ENCODE results near the gene FBXL17.

FBXL17 gene

GRCh38 chr5:108249785-108250426 lies 132.0 kb downstream of the FBXL17 start:
- no peak for DNase-seq (ENCODE audit: low read depth in 2 of 2)

DNA sequence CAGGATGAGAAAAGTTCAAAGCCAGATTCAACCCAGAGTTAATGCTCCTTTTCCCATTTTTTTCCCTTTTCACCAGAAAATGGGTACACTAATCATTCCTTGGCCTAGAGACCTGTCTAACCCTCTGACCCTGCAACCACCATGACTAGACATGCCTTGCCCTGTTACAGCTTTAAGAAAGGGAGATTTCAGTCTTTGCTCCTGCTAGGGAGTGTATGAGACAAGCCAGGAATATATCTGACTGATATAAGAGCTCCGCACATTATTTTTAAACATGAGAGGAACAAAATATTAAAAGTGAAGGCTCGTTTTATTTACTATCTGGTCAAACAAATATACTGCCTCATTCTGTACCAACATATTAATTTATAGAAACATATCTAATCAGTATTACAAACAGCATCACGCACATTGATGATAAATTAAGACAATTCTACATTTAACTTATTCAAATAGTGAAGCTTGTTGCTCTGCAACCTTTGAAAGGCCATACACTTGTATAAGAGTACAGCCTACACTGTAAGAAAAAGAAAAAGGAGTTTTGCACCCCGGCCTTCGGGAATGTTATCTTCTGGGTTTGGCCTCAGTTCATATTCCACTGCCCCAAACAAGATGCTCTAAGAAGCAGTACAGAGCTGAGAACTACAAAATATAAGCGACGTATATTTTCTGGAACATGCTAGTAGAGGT lies 132.7 kb downstream of the FBXL17 start:
- no peak for DNase-seq (ENCODE audit: low read depth in 2 of 2)

DNA sequence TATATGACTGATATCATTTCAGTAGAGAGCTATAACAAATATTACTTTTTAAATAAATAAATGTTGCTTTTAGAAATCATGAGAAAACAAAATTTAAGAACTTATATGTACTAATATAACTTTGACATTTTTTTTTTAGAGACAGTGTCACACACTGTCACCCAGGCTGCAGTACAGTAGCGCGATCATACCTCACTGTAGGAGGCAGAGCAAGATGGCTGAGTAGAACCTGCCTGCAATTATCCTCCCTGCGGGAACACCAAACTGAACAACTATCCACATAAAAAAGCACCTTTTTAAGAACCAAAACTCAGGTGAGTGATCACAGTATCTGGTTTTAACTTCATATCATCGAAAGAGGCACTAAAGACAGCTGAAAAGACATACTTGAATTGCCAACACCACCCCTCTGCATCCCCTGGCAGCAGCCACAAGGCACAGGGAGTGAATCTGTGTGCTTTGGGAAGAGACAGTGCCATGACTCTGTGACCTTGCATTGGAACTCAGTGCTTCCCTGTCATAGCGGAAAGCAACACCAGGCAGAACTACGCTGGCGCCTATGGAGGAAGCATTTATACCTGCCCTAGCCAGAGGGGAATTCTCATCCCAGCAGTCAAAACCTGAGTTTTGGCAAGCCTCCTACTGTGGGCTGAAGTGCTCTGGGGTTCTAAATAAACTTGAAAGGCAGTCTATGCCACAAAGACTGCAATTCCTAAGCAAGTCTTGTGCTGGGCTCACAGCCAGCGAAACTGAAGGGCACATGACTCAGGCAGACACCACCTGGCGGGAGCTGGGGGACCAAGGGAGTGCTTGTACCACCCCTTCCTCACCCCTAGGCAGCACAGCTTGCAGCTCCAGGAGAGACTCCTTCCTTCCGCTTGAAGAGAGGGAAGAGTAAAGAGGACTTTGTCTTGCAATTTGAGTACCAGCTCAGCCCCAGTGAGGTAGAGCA lies 142.7 kb downstream of the FBXL17 start:
- no peak for DNase-seq (ENCODE audit: low read depth in 2 of 2)

GRCh38 chr5:108238461-108238860 lies 143.4 kb downstream of the FBXL17 start:
- DNase-seq (ENCODE audit: low read depth in 2 of 2), result no peak

- DNase-seq (ENCODE audit: low read depth in 2 of 2), result no peak
These were observed 148.2 kb downstream of the FBXL17 start for GRCh38 chr5:108233617-108234155.

- no peak for DNase-seq (ENCODE audit: low read depth in 2 of 2)
These were observed 149.1 kb downstream of the FBXL17 start for GRCh38 chr5:108232805-108233204.

DNA sequence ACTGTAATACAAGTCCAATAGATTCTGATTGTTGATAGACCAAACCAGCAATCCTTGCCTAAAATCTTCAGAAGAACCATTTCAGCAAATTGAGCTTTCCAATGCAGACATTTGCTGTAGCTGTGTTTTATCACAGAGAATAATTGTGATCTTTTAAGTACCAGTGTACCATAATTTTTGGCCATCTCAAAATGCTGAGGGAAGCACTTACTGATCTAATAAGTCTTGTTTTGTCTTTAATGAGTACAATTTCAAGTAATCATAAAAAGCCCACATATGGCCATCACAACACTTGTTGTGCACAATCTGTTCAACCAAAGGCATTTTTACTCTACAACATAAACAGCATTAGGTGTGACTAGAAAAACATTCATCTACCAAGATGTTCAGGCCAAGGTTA lies 159.9 kb downstream of the FBXL17 start:
- no peak for DNase-seq (ENCODE audit: low read depth in 2 of 2)

GRCh38 chr5:108220834-108221233 lies 161.1 kb downstream of the FBXL17 start:
- DNase-seq (ENCODE audit: low read depth in 2 of 2), result no peak

GRCh38 chr5:108216890-108217289 lies 165.0 kb downstream of the FBXL17 start:
- no peak for DNase-seq (ENCODE audit: low read depth in 2 of 2)

DNA sequence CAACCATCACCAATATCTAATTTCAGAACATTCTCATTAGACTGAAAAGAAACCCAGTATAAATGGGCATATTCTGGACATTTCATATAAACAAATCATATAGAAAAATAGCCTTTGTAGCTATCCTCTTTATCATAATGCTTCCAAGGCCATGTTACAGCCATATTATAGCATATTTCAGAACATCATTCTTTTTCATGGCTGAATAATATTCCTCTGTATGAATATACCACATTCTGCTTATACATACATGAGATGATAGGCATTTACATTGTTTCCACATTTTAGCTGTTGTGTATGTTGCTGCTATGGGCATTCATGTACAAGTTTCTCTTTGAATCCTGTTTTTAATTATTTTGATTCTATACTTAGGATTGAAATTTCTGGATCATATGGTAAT lies 167.0 kb downstream of the FBXL17 start:
- DNase-seq (ENCODE audit: low read depth in 2 of 2), result no peak

DNA sequence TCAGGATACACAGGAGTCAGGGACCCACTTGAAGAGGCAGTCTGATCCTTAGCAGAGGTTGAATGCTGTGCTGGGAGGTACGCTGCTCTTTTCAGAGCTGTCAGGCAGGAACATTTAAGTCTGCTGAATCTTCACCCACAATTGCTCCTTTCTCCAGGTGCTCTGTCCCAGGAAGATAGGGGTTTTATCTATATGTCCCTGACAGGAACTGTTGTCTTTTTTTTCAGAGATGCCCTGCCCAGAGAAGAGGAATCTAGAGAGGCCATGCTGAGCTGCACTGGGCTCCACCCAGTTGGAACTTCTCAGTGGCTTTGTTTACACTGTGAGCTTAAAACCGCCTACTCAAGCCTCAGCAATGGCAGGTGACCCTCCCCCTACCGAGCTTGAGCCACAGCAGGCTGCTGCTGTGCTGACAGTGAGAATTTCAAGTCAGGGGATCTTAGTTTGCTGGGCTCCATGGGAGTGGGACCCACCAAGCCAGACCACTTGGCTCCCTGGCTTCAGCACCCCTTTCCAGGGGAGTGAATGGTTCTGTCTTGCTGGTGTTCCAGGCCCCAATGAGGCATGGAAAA lies 169.0 kb downstream of the FBXL17 start:
- no peak for DNase-seq (ENCODE audit: low read depth in 2 of 2)

DNA sequence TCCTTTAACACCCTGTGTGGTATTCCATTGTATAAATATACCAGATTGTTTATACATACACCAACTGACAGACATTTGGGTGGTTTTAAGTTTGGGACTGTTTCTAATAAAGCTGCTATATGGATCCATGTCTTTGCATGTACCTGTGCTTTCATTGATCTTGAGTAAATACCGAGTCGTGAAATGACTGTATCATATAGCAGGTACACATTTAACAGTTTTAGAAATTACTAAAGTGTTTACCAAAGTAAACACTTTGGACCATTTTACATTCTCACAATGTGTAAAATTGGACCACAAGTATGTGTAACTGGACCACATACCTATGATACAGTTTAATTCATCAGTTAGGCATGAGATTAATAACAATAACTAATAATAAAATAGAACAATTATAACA lies 175.2 kb downstream of the FBXL17 start:
- no peak for DNase-seq (ENCODE audit: low read depth in 2 of 2)

DNA sequence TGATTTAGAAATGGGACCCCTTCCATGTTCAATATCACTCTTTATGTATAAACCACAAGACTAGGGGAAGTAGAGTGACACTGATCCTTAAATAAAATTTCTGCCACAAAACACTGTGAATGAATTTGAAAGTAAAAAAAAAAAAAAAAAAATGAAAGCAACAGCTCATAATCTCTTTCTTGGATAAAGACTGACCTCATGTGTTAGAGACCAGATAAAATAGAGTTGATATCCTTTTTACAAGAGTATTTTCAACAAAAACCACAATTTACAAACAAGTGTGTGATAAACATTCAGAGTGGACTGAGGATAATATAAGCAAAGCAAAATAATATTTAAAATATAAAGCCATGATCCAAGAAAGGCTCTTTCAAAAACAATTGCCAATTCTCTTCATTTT lies 180.2 kb downstream of the FBXL17 start:
- DNase-seq (ENCODE audit: low read depth in 2 of 2), result no peak

DNA sequence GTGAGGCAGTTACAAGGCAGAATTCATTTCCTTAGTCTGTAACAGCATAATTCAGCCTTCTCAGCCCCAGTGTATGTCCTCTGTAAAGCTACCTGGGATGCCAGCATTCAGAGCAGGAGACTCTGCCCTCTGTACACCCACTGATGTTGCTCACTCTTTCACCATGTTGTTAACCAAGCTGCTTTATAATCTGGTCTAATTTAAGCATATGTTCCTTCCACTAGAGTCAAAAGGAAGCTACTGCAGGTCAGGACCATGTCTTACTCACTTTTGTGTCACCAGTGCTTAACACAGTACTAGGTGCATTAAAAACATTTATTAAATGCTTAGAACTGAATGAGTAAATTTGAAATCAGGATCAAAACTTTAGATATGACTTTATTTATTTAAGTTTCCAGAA lies 185.6 kb downstream of the FBXL17 start:
- no peak for DNase-seq (ENCODE audit: low read depth in 2 of 2)

GRCh38 chr5:108193021-108193795 lies 188.7 kb downstream of the FBXL17 start:
- DNase-seq (ENCODE audit: low read depth in 2 of 2), result no peak

GRCh38 chr5:108184940-108185339 lies 197.0 kb downstream of the FBXL17 start:
- DNase-seq (ENCODE audit: low read depth in 2 of 2), result no peak

DNA sequence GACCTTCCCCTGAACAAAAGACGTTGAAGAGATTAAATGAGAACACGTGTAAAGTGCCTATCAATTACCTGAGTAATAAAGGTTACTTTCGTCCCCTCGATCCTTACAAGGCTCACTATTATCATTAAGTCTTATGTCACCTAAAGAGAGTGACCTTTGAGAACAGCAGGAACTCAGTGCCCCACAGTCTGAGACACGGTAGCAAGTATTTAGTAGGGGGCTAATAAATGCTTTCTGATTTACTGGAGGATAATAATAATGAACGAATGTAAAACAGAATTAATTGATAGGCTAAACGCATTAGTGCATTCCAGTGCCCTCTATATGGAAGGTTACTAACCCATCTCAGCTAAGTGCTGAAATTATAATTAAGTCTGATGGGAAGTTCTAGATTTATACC lies 199.9 kb downstream of the FBXL17 start:
- no peak for DNase-seq (ENCODE audit: low read depth in 2 of 2)

GRCh38 chr5:108174286-108174685 lies 207.6 kb downstream of the FBXL17 start:
- no peak for DNase-seq (ENCODE audit: low read depth in 2 of 2)

DNA sequence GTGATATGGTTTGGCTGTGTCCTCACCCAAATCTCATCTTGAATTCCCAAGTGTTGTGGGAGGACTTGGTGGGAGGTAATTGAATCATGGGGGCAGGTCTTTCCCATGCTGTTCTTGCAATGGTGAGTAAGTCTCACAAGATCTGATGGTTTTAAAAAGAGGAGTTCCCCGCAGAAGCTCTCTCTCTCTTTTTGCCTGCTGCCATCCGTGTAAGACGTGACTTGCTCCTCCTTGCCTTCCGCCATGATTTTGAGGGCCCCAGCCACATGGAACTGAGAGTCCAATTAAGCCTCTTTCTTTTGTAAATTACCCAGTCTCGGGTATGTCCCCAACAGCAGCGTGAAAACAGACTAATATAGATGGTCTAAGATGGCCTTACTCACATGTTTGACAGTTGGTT lies 210.1 kb downstream of the FBXL17 start:
- DNase-seq (ENCODE audit: low read depth in 2 of 2), result no peak

DNA sequence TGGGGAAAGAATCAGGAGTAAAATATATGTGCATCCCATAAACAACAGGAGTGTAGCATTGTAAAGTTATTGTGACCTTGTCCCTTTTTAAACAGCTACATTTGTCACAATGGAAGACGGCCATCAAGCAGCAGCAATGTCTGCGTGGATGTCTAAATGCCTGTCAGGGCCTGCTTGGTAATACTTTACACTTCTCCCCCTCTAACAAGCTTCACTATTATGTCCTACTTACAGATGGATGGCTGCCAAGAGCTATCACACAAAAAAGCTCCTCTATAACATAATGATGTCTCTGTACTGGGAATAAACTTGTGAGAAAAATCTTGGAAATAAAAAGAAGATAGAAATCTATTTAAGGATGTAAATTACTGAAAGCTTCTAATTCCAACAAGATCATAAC lies 213.0 kb downstream of the FBXL17 start:
- no peak for DNase-seq (ENCODE audit: low read depth in 2 of 2)

GRCh38 chr5:108167174-108167573 lies 214.7 kb downstream of the FBXL17 start:
- DNase-seq (ENCODE audit: low read depth in 2 of 2), result no peak

Measured in stimulated activated CD8-positive, alpha-beta memory T cell treated with anti-CD3 and anti-CD28 coated beads, Interleukin-15, amount 100 ng/mL, for 48 hours (primary cell).